ENCODE results near the gene PPM1M. TPM values are rescaled to one million over a fixed set of nuclear protein-coding genes. Genes with fewer than 3 reads are reported as not detected.

PPM1M gene
- total RNA-seq, 6 experiments from 2014 or later, result 2.8 to 7.1 (median 4.5) TPM

DNA sequence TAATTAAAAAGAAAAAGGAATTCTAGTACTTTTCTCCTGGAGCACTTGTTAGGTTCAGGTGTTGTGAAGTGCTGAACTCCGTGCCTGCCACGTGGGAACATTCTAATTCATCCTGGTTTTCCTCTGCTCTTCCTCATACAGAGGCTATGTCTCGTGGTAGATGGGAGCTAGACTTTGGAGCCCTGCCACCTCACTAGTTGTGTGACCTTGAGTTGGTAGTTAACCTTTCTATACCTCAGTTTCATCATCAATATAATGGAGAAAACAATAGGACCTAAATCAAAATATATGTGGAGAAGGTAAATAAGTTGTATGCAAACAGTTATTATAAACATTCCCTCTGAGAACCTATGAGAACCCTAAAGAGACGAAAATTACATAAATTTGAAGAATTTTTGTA is 37.0 kb upstream of the PPM1M start:
- Histone ChIP-seq H3K9me3 (no peaks in the 10 kb centered on the region), H3K4me1 (peaks cover 0 to 74% (median 37%) of the 10 kb centered on the region in 4 donors), H3K36me3 (peaks cover 9 to 99% (median 56%) of the 10 kb centered on the region in 4 donors), H3K4me3 (no peak overlapping the region), H3K27ac (peak overlapping the region in 2 of 3 donors; percentile 98 to 99), H3K27me3 (no peaks in the 10 kb centered on the region)
- intact Hi-C loops (cut with DNase I), result no loop called here
- DNase-seq (no peak), ATAC-seq (no peak)
- TF ChIP-seq POLR2A (IDR thresholded peaks at IDR 0.05), result no peak
- TF ChIP-seq, protein P1, sequence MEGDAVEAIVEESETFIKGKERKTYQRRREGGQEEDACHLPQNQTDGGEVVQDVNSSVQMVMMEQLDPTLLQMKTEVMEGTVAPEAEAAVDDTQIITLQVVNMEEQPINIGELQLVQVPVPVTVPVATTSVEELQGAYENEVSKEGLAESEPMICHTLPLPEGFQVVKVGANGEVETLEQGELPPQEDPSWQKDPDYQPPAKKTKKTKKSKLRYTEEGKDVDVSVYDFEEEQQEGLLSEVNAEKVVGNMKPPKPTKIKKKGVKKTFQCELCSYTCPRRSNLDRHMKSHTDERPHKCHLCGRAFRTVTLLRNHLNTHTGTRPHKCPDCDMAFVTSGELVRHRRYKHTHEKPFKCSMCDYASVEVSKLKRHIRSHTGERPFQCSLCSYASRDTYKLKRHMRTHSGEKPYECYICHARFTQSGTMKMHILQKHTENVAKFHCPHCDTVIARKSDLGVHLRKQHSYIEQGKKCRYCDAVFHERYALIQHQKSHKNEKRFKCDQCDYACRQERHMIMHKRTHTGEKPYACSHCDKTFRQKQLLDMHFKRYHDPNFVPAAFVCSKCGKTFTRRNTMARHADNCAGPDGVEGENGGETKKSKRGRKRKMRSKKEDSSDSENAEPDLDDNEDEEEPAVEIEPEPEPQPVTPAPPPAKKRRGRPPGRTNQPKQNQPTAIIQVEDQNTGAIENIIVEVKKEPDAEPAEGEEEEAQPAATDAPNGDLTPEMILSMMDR (IDR thresholded peaks at IDR 0.05), result no peak
- 33% methylated on average over 4 of the region's 4 CpGs for WGBS (ENCODE audit: insufficient coverage, low coverage, low lambda C conversion rate, missing lambda C conversion rate)

DNA sequence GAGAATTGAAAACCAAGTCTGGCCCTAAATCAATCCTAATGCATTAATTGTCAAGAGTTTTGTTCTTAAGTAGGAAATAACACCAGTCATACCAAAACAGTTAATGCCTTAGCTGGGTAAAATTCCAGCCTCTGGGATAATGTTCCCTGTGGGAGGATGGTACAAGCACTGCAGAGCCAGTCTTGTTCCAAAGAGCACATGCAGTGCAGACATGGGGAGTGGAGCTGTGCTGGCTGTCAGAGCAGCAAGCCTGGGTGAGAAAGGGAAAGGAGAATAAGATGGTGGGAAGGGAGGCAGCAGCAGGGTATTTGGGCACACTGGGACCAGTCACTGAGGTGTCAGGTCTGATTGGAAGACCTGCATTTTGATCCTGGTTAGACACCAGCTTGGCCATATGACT is 35.5 kb upstream of the PPM1M start:
- intact Hi-C loops (cut with DNase I), result no loop called here
- H3K36me3 ChIP-seq, result peaks cover 19 to 99% (median 61%) of the 10 kb centered on the region in 4 donors
- no peaks in the 10 kb centered on the region for H3K27me3 ChIP-seq
- peak overlapping the region; percentile 69 to 99 (median 98) for H3K27ac ChIP-seq
- ATAC-seq (peak in 3 of 4 donors; percentile 2 to 30 (median 9)), DNase-seq (peak in 1 of 3 donors; percentile 59)
- H3K4me1 ChIP-seq, result peaks cover 0 to 76% (median 31%) of the 10 kb centered on the region in 4 donors
- no peaks in the 10 kb centered on the region for H3K9me3 ChIP-seq
- H3K4me3 ChIP-seq, result no peak overlapping the region
- no peak for TF ChIP-seq POLR2A (IDR thresholded peaks at IDR 0.05)
- TF ChIP-seq, protein P1 (IDR thresholded peaks at IDR 0.05), result no peak

DNA sequence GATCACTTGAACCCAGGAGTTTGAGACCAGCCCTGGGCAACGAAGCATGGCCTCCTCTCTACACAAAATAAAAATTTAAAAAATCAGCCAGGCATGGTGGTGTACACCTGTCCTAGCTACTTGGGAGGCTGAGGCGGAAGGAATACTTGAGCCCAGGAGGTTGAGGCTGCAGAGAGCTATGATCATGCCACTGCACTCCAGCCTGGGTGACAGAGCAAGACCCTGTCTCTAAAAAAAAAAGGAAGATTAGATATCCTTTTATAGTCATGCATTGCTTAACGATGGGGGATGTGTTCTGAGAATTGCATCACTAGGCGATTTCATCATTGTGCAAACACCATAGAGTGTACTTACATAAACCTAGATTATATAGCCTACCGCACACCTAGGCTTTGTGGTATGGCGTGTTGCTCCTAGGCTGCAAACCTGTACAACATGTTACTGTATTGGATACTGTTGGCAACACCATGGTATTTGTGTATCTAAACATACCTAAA is 35.0 kb upstream of the PPM1M start:
- peak overlapping the region; percentile 83 to 99 (median 98) for H3K27ac ChIP-seq
- no peaks in the 10 kb centered on the region for H3K27me3 ChIP-seq
- H3K36me3 ChIP-seq, result peaks cover 19 to 99% (median 61%) of the 10 kb centered on the region in 4 donors
- DNase-seq, result peak in 1 of 3 donors; percentile 67
- TF ChIP-seq, protein P1 (IDR thresholded peaks at IDR 0.05), result no peak
- peak; percentile 61 for TF ChIP-seq POLR2A (IDR thresholded peaks at IDR 0.05)
- no peaks in the 10 kb centered on the region for H3K9me3 ChIP-seq
- intact Hi-C loops (cut with DNase I), result no loop called here
- ATAC-seq, result peak; percentile 31 to 70 (median 60)
- 19% methylated on average over 6 of the region's 6 CpGs for WGBS (ENCODE audit: insufficient coverage, low coverage, low lambda C conversion rate, missing lambda C conversion rate)
- H3K4me1 ChIP-seq, result peaks cover 0 to 70% (median 28%) of the 10 kb centered on the region in 4 donors
- no peak overlapping the region for H3K4me3 ChIP-seq

DNA sequence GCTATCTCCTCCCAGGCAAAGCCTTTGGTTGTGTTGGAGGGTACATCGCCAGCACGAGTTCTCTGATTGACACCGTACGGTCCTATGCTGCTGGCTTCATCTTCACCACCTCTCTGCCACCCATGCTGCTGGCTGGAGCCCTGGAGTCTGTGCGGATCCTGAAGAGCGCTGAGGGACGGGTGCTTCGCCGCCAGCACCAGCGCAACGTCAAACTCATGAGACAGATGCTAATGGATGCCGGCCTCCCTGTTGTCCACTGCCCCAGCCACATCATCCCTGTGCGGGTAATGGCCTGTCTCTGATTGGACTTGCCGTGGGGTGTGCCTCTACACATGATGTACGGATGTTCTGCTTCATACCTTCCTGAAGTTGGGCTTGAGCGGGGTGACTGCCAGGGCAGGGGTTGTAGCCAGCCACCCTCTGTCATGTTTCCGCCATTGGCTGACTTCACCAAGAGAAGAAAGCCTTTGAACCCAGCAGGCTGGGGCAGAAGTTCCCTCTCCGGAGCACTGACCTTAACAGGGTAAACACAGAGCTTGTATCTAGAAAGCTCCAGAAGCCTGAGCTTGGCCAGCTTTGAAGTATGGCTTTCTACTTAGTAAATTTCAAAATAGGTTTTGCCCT is 34.2 kb upstream of the PPM1M start:
- intact Hi-C loops (cut with DNase I), result no loop called here
- peak overlapping the region; percentile 83 to 99 (median 98) for H3K27ac ChIP-seq
- no peak overlapping the region for H3K4me3 ChIP-seq
- peaks cover 19 to 92% (median 56%) of the 10 kb centered on the region in 4 donors for H3K36me3 ChIP-seq
- no peak for TF ChIP-seq POLR2A (IDR thresholded peaks at IDR 0.05)
- TF ChIP-seq, protein P1 (IDR thresholded peaks at IDR 0.05), result no peak
- ATAC-seq (peak; percentile 48 to 87 (median 80)), DNase-seq (peak; percentile 82 to 95 (median 92))
- H3K9me3 ChIP-seq, result no peaks in the 10 kb centered on the region
- H3K4me1 ChIP-seq, result peaks cover 0 to 66% (median 29%) of the 10 kb centered on the region in 4 donors
- no peaks in the 10 kb centered on the region for H3K27me3 ChIP-seq
- 36% methylated on average over 9 of the region's 18 CpGs for WGBS (ENCODE audit: insufficient coverage, low coverage, low lambda C conversion rate, missing lambda C conversion rate)

Data from right lobe of liver (tissue), 6 donors.